Stimulated activated naive CD4-positive, alpha-beta T cell treated with Interleukin-2 at 50 U/mL for 16 hours (primary cell): ENCODE results near the gene PLEKHM2.

Experiments used
- DNase-seq: peaks from one replicate; lab custom pipeline; 2025; lab: John Stamatoyannopoulos, UW

The PLEKHM2 gene

GRCh38 chr1:15701784-15702183 is 17.7 kb downstream of the PLEKHM2 start:
- DNase-seq: no peak

- no peak for DNase-seq
These were observed 18.8 kb downstream of the PLEKHM2 start for GRCh38 chr1:15702722-15703550.

- DNase-seq: no peak
These were observed 19.4 kb downstream of the PLEKHM2 start for GRCh38 chr1:15703562-15703961.

GRCh38 chr1:15704526-15705183 is 20.5 kb downstream of the PLEKHM2 start:
- DNase-seq: no peak

- no peak for DNase-seq
These were observed 21.1 kb downstream of the PLEKHM2 start for GRCh38 chr1:15705184-15705566.

GRCh38 chr1:15706751-15707150 is 22.6 kb downstream of the PLEKHM2 start:
- no peak for DNase-seq

GRCh38 chr1:15707239-15707925 is 23.3 kb downstream of the PLEKHM2 start:
- DNase-seq: no peak

- DNase-seq: no peak
These were observed 24.5 kb downstream of the PLEKHM2 start for GRCh38 chr1:15708486-15709137.

GRCh38 chr1:15709226-15709625 is 25.1 kb downstream of the PLEKHM2 start:
- DNase-seq: no peak

- DNase-seq: no peak
These were observed 28.0 kb downstream of the PLEKHM2 start for GRCh38 chr1:15712168-15712567.

- no peak for DNase-seq
These were observed 30.5 kb downstream of the PLEKHM2 start for GRCh38 chr1:15714406-15715136.

- DNase-seq: no peak
These were observed 33.5 kb downstream of the PLEKHM2 start for GRCh38 chr1:15717418-15718125.

- no peak for DNase-seq
These were observed 34.1 kb downstream of the PLEKHM2 start for GRCh38 chr1:15718199-15718601.

GRCh38 chr1:15719381-15720120 is 35.4 kb downstream of the PLEKHM2 start:
- no peak for DNase-seq

GRCh38 chr1:15720861-15721260 is 36.7 kb downstream of the PLEKHM2 start:
- DNase-seq: no peak

GRCh38 chr1:15722411-15722810 is 38.3 kb downstream of the PLEKHM2 start:
- no peak for DNase-seq

- no peak for DNase-seq
These were observed 38.9 kb downstream of the PLEKHM2 start for GRCh38 chr1:15722836-15723532.

- DNase-seq: no peak
These were observed 39.6 kb downstream of the PLEKHM2 start for GRCh38 chr1:15723631-15724246.
